ENCODE results near the gene CRTC3. TPM values are rescaled to one million over a fixed set of nuclear protein-coding genes. Genes with fewer than 3 reads are reported as not detected.

The CRTC3 gene
- total and polyA plus RNA-seq, 8 donors, result 7.1 to 17.6 (median 11.4) TPM

- no peak for TF ChIP-seq CTCF (IDR thresholded peaks at IDR 0.05)
- H3K4me1 ChIP-seq, result no peaks in the 10 kb centered on the region
- no peak for ATAC-seq
- intact Hi-C loops (cut with DNase I), result no loop called here
- no peak for FAIRE-seq
- no peak overlapping the region for H3K27ac ChIP-seq
- 81 to 82% methylated on average over 4 of the region's 4 CpGs for WGBS, 2 donors
- H3K36me3 ChIP-seq, result no peaks in the 10 kb centered on the region
- no peak overlapping the region for H3K4me3 ChIP-seq
- H3K9me3 ChIP-seq, result no peaks in the 10 kb centered on the region
- H3K27me3 ChIP-seq, result no peaks in the 10 kb centered on the region
- no peak for DNase-seq
Measured at GRCh38 chr15:90691369-90691768, 161.6 kb downstream of the CRTC3 start.

GRCh38 chr15:90691982-90692773 lies 162.5 kb downstream of the CRTC3 start:
- Histone ChIP-seq H3K4me3 (no peak overlapping the region), H3K4me1 (no peaks in the 10 kb centered on the region), H3K36me3 (no peaks in the 10 kb centered on the region), H3K9me3 (no peaks in the 10 kb centered on the region), H3K27me3 (no peaks in the 10 kb centered on the region), H3K27ac (no peak overlapping the region)
- FAIRE-seq (no peak), DNase-seq (no peak), ATAC-seq (no peak)
- intact Hi-C loops (cut with DNase I), result no loop called here
- TF ChIP-seq CTCF (IDR thresholded peaks at IDR 0.05), result no peak
- WGBS, 2 donors, result 86 to 89% methylated on average over 4 of the region's 4 CpGs

Other genes with a start within 250 kb of the CRTC3 start
- gene ZNF774, start 177.6 kb upstream of the CRTC3 start, total RNA-seq, result 1 to 10 TPM; 2.2 to 7.2 (median 4.3) TPM
- gene ZNF774, start 177.6 kb upstream of the CRTC3 start, polyA plus RNA-seq, result 10 to 100 TPM in 1 of 2 donors, 1 to 10 TPM in 1; 2.3 to 11.9 TPM
- gene IQGAP1, start 141.7 kb upstream of the CRTC3 start, total RNA-seq, result 100 to 1,000 TPM in 1 of 6 donors, 10 to 100 TPM in 5; 40.0 to 103 (median 43.3) TPM
- 10 to 100 TPM; 20.6 to 48.4 TPM for gene IQGAP1, start 141.7 kb upstream of the CRTC3 start, polyA plus RNA-seq
- gene BLM, start 187.4 kb downstream of the CRTC3 start, total RNA-seq, result 1 to 10 TPM in 1 of 6 donors, under 1 TPM in 4, not detected in 1; 0.12 to 1.1 (median 0.88) TPM
- gene BLM, start 187.4 kb downstream of the CRTC3 start, polyA plus RNA-seq, result under 1 TPM; 0.54 to 0.65 TPM

Data from pancreas (tissue), 10 donors.